Liver (tissue), 9 donors: Measurements from ENCODE around the gene TMEM108. TPM values are rescaled to one million over a fixed set of nuclear protein-coding genes. Genes with fewer than 3 reads are reported as not detected.

Source experiments
- DNase-seq: peaks from one replicate; pipeline ENCODE4 v3.0.0-alpha.2; 2017; ENCODE audit warnings: low spot score
- H3K27ac ChIP-seq, 2 donors: one replicate each; pipeline ENCODE4 v1.7.0; 2013; ENCODE audit warnings: inconsistent platforms in 2 of 2, low read length in 2 of 2, control low read depth in 1 of 2, low read depth in 1 of 2, mild to moderate bottlenecking in 1 of 2
- H3K27me3 ChIP-seq, 4 donors: one replicate each; pipeline versions ENCODE4 v1.6.1 to v1.7.0; 2013; ENCODE audit warnings: low read length in 3 of 4, inconsistent platforms in 1 of 4, mild to moderate bottlenecking in 1 of 4, moderate library complexity in 1 of 4; ENCODE audit not compliant: control insufficient read depth in 4 of 4, insufficient read depth in 4 of 4
- H3K36me3 ChIP-seq, 4 donors: one replicate each; pipeline versions ENCODE4 v1.6.1 to v1.7.0; 2013; ENCODE audit warnings: low read length in 3 of 4, mild to moderate bottlenecking in 3 of 4, low read depth in 1 of 4, moderate library complexity in 1 of 4; ENCODE audit not compliant: control insufficient read depth in 4 of 4, insufficient read depth in 3 of 4
- H3K4me1 ChIP-seq, 4 donors: one replicate each; pipeline versions ENCODE4 v1.6.1 to v1.7.0; 2013; ENCODE audit warnings: low read length in 3 of 4, mild to moderate bottlenecking in 3 of 4, moderate library complexity in 1 of 4; ENCODE audit not compliant: control insufficient read depth in 4 of 4, insufficient read depth in 4 of 4
- H3K4me3 ChIP-seq, 3 donors: one replicate each; pipeline versions ENCODE4 v1.6.1 to v1.7.0; 2013; ENCODE audit warnings: low read length in 3 of 3, control low read depth in 1 of 3, low read depth in 1 of 3, mild to moderate bottlenecking in 1 of 3
- H3K9ac ChIP-seq, 2 donors: one replicate each; pipeline ENCODE4 v1.7.0; 2013; ENCODE audit warnings: low read length in 2 of 2, mild to moderate bottlenecking in 2 of 2, moderate library complexity in 2 of 2, control low read depth in 1 of 2, low read depth in 1 of 2
- H3K9me3 ChIP-seq, 4 donors: one replicate each; pipeline versions ENCODE4 v1.6.1 to v1.7.0; 2013; ENCODE audit warnings: low read length in 3 of 4; ENCODE audit not compliant: control insufficient read depth in 4 of 4
- ATF3 ChIP-seq: IDR thresholded peaks from 2 replicates; pipeline ENCODE4 v1.6.1; 2016; ENCODE audit warnings: antibody characterized with exemption
- EGR1 ChIP-seq, 2 donors: IDR thresholded peaks; 2 replicates each; pipeline ENCODE4 v1.6.1; 2016 to 2018; ENCODE audit warnings: antibody characterized with exemption in 2 of 2, low read depth in 2 of 2
- FOXA1 ChIP-seq: IDR thresholded peaks from 2 replicates; pipeline ENCODE4 v1.6.1; 2016; ENCODE audit warnings: antibody characterized with exemption
- FOXA2 ChIP-seq: IDR thresholded peaks from 2 replicates; pipeline ENCODE4 v1.6.1; 2016; ENCODE audit warnings: antibody characterized with exemption
- GABPA ChIP-seq, 2 donors: IDR thresholded peaks in 1 of 2; conservative IDR thresholded peaks in 1 of 2; 2 replicates each; pipeline ENCODE4 v1.6.1; 2016; ENCODE audit warnings: antibody characterized with exemption in 2 of 2, mild to moderate bottlenecking in 1 of 2, moderate library complexity in 1 of 2
- HNF4A ChIP-seq, 2 donors: conservative IDR thresholded peaks; 2 replicates each; pipeline ENCODE4 v1.6.1; 2016; ENCODE audit warnings: antibody characterized with exemption in 2 of 2, mild to moderate bottlenecking in 2 of 2
- HNF4G ChIP-seq: IDR thresholded peaks from 2 replicates; pipeline ENCODE4 v1.6.1; 2016; ENCODE audit warnings: antibody characterized with exemption
- JUND ChIP-seq, 2 donors: IDR thresholded peaks; 2 replicates each; pipeline ENCODE4 v1.6.1; 2016; ENCODE audit warnings: antibody characterized with exemption in 2 of 2
- NR2F2 ChIP-seq: IDR thresholded peaks from 2 replicates; pipeline ENCODE4 v1.6.1; 2016; ENCODE audit warnings: antibody characterized with exemption
- RAD21 ChIP-seq, 2 donors: IDR thresholded peaks; 2 replicates each; pipeline ENCODE4 v1.6.1; 2016; ENCODE audit warnings: antibody characterized with exemption in 2 of 2, mild to moderate bottlenecking in 2 of 2
- RXRA ChIP-seq, 2 donors: IDR thresholded peaks; 2 replicates each; pipeline ENCODE4 v1.6.1; 2017 to 2018; ENCODE audit warnings: antibody characterized with exemption in 2 of 2, mild to moderate bottlenecking in 1 of 2
- SP1 ChIP-seq: IDR thresholded peaks from 2 replicates; pipeline ENCODE4 v1.6.1; 2018; ENCODE audit warnings: antibody characterized with exemption, mild to moderate bottlenecking
- TAF1 ChIP-seq: conservative IDR thresholded peaks from 2 replicates; pipeline ENCODE4 v1.6.1; 2016; ENCODE audit warnings: antibody characterized with exemption, mild to moderate bottlenecking
- YY1 ChIP-seq: IDR thresholded peaks from 2 replicates; pipeline ENCODE4 v1.6.1; 2016; ENCODE audit warnings: antibody characterized with exemption, mild to moderate bottlenecking
- WGBS: extraction: QIAGEN DNeasy Blood & Tissue Kit; methylation state at CpG from one replicate; pipeline ENCODE4 v1.1.7; 2013; 5-methylcytosine and 5-hydroxymethylcytosine counted together
- polyA plus RNA-seq, 2 donors: library from polyadenylated mRNA; stranded (reverse) in 1 of 2; unstranded in 1 of 2; fragments of 200-250 nt in 1 of 2; fragments of >200 nt in 1 of 2; fragmentation: Nextera tagmentation in 1 of 2; extraction: Ambion mirVana in 1 of 2; gene quantifications; one replicate each; pipeline versions ENCODE4 v1.2.1 to v1.2.3, GENCODE V29; 2013 to 2015
- total RNA-seq, 2 donors: library from RNA; depleted of rRNA; stranded (reverse); fragments of >200 nt; gene quantifications; one replicate each; pipeline ENCODE4 v1.2.3, GENCODE V29; 2014
- TF ChIP-seq, protein P1 (sequence below): IDR thresholded peaks from 2 replicates; pipeline ENCODE4 v1.6.1; 2016; ENCODE audit warnings: antibody characterized with exemption, mild to moderate bottlenecking
- TF ChIP-seq, protein P2 (sequence below): IDR thresholded peaks from 2 replicates; pipeline ENCODE4 v1.6.1; 2016; ENCODE audit warnings: antibody characterized with exemption
- TF ChIP-seq, protein P3 (sequence below): fragments of 150-350 bp; IDR thresholded peaks from 2 replicates; pipeline ENCODE4 v1.5.1; 2017; ENCODE audit warnings: improper control_type of control experiment, low read depth, low read length; ENCODE audit not compliant: missing input control
- TF ChIP-seq, protein P4 (sequence below): IDR thresholded peaks from 2 replicates; pipeline ENCODE4 v1.6.1; 2016; ENCODE audit warnings: antibody characterized with exemption
- donor health status: healthy.
- donor health status: healthy.
- donor health status: healthy.
- donor health status: healthy.
- donor health status: healthy.

TMEM108 gene
- total and polyA plus RNA-seq, 4 donors = 0.05 to 0.10 TPM; not detected in 2

- DNase-seq = no peak
- TF ChIP-seq YY1 (no peak), HNF4A (conservative IDR thresholded peaks at IDR 0.05) (no peak), FOXA2 (no peak), EGR1 (IDR thresholded peaks at IDR 0.05; ENCODE audit: low read depth in 2 of 2) (no peak), GABPA (IDR thresholded peaks at IDR 0.05 in 1 of 2, conservative IDR thresholded peaks at IDR 0.05 in 1 of 2) (no peak), FOXA1 (no peak), RAD21 (IDR thresholded peaks at IDR 0.05) (no peak), ATF3 (no peak), JUND (IDR thresholded peaks at IDR 0.05) (no peak), RXRA (IDR thresholded peaks at IDR 0.05) (no peak), HNF4G (no peak)
- TF ChIP-seq, protein P1, sequence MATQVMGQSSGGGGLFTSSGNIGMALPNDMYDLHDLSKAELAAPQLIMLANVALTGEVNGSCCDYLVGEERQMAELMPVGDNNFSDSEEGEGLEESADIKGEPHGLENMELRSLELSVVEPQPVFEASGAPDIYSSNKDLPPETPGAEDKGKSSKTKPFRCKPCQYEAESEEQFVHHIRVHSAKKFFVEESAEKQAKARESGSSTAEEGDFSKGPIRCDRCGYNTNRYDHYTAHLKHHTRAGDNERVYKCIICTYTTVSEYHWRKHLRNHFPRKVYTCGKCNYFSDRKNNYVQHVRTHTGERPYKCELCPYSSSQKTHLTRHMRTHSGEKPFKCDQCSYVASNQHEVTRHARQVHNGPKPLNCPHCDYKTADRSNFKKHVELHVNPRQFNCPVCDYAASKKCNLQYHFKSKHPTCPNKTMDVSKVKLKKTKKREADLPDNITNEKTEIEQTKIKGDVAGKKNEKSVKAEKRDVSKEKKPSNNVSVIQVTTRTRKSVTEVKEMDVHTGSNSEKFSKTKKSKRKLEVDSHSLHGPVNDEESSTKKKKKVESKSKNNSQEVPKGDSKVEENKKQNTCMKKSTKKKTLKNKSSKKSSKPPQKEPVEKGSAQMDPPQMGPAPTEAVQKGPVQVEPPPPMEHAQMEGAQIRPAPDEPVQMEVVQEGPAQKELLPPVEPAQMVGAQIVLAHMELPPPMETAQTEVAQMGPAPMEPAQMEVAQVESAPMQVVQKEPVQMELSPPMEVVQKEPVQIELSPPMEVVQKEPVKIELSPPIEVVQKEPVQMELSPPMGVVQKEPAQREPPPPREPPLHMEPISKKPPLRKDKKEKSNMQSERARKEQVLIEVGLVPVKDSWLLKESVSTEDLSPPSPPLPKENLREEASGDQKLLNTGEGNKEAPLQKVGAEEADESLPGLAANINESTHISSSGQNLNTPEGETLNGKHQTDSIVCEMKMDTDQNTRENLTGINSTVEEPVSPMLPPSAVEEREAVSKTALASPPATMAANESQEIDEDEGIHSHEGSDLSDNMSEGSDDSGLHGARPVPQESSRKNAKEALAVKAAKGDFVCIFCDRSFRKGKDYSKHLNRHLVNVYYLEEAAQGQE = no peak
- TF ChIP-seq, protein P2, sequence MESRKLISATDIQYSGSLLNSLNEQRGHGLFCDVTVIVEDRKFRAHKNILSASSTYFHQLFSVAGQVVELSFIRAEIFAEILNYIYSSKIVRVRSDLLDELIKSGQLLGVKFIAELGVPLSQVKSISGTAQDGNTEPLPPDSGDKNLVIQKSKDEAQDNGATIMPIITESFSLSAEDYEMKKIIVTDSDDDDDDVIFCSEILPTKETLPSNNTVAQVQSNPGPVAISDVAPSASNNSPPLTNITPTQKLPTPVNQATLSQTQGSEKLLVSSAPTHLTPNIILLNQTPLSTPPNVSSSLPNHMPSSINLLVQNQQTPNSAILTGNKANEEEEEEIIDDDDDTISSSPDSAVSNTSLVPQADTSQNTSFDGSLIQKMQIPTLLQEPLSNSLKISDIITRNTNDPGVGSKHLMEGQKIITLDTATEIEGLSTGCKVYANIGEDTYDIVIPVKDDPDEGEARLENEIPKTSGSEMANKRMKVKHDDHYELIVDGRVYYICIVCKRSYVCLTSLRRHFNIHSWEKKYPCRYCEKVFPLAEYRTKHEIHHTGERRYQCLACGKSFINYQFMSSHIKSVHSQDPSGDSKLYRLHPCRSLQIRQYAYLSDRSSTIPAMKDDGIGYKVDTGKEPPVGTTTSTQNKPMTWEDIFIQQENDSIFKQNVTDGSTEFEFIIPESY = no peak
- no peak overlapping the region for H3K9ac ChIP-seq
- WGBS = 99% methylated on average over 2 of the region's 2 CpGs
- no peaks in the 10 kb centered on the region for H3K4me1 ChIP-seq
- H3K36me3 ChIP-seq = no peaks in the 10 kb centered on the region
- no peak overlapping the region for H3K4me3 ChIP-seq
- H3K9me3 ChIP-seq = no peaks in the 10 kb centered on the region
- no peaks in the 10 kb centered on the region for H3K27me3 ChIP-seq
- H3K27ac ChIP-seq = no peak overlapping the region
Observed at GRCh38 chr3:133248389-133248788, 210.2 kb downstream of the TMEM108 start.

DNA sequence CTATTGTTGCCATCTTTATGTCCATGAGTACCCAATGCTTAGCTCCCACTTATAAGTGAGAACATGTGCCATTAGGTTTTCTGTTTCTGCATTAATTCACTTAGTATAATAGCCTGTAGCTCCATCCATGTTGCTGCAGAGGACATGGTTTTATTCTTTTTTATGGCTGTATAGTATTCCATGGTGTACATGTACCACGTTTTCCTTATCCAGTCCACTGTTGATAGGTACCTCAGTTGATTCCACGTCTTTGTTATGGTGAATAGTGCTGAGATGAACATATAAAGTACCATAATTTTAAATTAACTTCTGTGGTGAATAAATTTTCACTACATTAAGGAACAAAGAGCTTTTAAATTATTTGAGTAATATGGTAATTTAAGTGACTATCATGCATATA is 211.3 kb downstream of the TMEM108 start:
- Histone ChIP-seq H3K36me3 (no peaks in the 10 kb centered on the region), H3K4me3 (no peak overlapping the region), H3K27me3 (no peaks in the 10 kb centered on the region), H3K9ac (no peak overlapping the region), H3K4me1 (no peaks in the 10 kb centered on the region), H3K9me3 (no peaks in the 10 kb centered on the region), H3K27ac (no peak overlapping the region)
- 41% methylated on average over 2 of the region's 2 CpGs for WGBS
- DNase-seq = no peak
- TF ChIP-seq FOXA1 (no peak), RAD21 (IDR thresholded peaks at IDR 0.05) (no peak), YY1 (no peak), TAF1 (no peak), NR2F2 (no peak), SP1 (no peak), ATF3 (no peak), HNF4G (no peak), HNF4A (conservative IDR thresholded peaks at IDR 0.05) (no peak), FOXA2 (no peak), GABPA (IDR thresholded peaks at IDR 0.05 in 1 of 2, conservative IDR thresholded peaks at IDR 0.05 in 1 of 2) (no peak), EGR1 (IDR thresholded peaks at IDR 0.05; ENCODE audit: low read depth in 2 of 2) (no peak)
- TF ChIP-seq, protein P2 = no peak
- TF ChIP-seq, protein P3, sequence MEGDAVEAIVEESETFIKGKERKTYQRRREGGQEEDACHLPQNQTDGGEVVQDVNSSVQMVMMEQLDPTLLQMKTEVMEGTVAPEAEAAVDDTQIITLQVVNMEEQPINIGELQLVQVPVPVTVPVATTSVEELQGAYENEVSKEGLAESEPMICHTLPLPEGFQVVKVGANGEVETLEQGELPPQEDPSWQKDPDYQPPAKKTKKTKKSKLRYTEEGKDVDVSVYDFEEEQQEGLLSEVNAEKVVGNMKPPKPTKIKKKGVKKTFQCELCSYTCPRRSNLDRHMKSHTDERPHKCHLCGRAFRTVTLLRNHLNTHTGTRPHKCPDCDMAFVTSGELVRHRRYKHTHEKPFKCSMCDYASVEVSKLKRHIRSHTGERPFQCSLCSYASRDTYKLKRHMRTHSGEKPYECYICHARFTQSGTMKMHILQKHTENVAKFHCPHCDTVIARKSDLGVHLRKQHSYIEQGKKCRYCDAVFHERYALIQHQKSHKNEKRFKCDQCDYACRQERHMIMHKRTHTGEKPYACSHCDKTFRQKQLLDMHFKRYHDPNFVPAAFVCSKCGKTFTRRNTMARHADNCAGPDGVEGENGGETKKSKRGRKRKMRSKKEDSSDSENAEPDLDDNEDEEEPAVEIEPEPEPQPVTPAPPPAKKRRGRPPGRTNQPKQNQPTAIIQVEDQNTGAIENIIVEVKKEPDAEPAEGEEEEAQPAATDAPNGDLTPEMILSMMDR = no peak
- TF ChIP-seq, protein P1 = no peak
- TF ChIP-seq, protein P4, sequence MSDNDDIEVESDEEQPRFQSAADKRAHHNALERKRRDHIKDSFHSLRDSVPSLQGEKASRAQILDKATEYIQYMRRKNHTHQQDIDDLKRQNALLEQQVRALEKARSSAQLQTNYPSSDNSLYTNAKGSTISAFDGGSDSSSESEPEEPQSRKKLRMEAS = no peak
